A673 (cell line): ENCODE measurements around the gene PYHIN1. TPM values are rescaled to one million over a fixed set of nuclear protein-coding genes. Genes with fewer than 3 reads are reported as not detected.

Source experiments
- BruUV-seq: library from RNA; stranded (reverse); fragments of 400-500 nt; replicated peaks from 2 replicates; lab custom pipeline; 2021; lab: Mats Ljungman, UMichigan
- CTCF ChIA-PET: fragments of 300-600 bp; sonication (Branson Sonifier 250); formaldehyde crosslinking; loops from one replicate; lab custom pipeline; 2022; ENCODE audit warnings: antibody characterized with exemption; lab: Charles Lee
- POLR2A ChIA-PET: fragments of 300-600 bp; sonication (Branson Sonifier 250); formaldehyde crosslinking; loops from one replicate; lab custom pipeline; 2022; ENCODE audit warnings: antibody characterized with exemption; ENCODE audit not compliant: low non-redundant PET; lab: Charles Lee
- DNase-seq: peaks from one replicate; pipeline ENCODE4 v3.0.0-alpha.2; 2015; ENCODE audit warnings: low spot score
- H3K27ac ChIP-seq: fragments of 200-600 bp; sonication (generic); 2 replicates; pipeline ENCODE4 v1.5.1; 2016; ENCODE audit warnings: mixed run types, low read depth, mild to moderate bottlenecking, mixed read lengths, antibody characterized with exemption, low read length; ENCODE audit not compliant: poor library complexity, severe bottlenecking
- H3K27me3 ChIP-seq: fragments of 200-600 bp; sonication (generic); replicated peaks from 2 replicates; pipeline ENCODE4 v1.6.1; 2017; ENCODE audit warnings: mixed run types, low read depth, mild to moderate bottlenecking, mixed read lengths, antibody characterized with exemption, low read length; ENCODE audit not compliant: insufficient read depth, poor library complexity
- H3K36me3 ChIP-seq: fragments of 200-600 bp; sonication (generic); 2 replicates; pipeline ENCODE4 v1.6.1; 2016; ENCODE audit warnings: mixed run types, mild to moderate bottlenecking, mixed read lengths, antibody characterized with exemption, low read length; ENCODE audit not compliant: insufficient read depth, poor library complexity, severe bottlenecking
- H3K4me1 ChIP-seq: fragments of 200-600 bp; sonication (generic); 2 replicates; pipeline ENCODE4 v1.6.1; 2017; ENCODE audit warnings: mixed run types, mild to moderate bottlenecking, mixed read lengths, antibody characterized with exemption, low read length; ENCODE audit not compliant: insufficient read depth, poor library complexity, severe bottlenecking
- H3K4me3 ChIP-seq: fragments of 200-600 bp; sonication (generic); 2 replicates; pipeline ENCODE4 v1.5.1; 2016; ENCODE audit warnings: low read depth, mixed run types, mild to moderate bottlenecking, mixed read lengths, low read length; ENCODE audit not compliant: poor library complexity, severe bottlenecking
- H3K9me3 ChIP-seq: fragments of 200-600 bp; sonication (generic); 2 replicates; pipeline ENCODE4 v1.6.1; 2016; ENCODE audit warnings: mixed run types, low read depth, mild to moderate bottlenecking, mixed read lengths, antibody characterized with exemption, low read length; ENCODE audit not compliant: poor library complexity, severe bottlenecking
- EZH2 ChIP-seq: fragments of 200-600 bp; sonication (generic); IDR thresholded peaks from 2 replicates; pipeline ENCODE4 v1.6.1; 2017; ENCODE audit warnings: borderline replicate concordance, low read depth, mild to moderate bottlenecking, mixed read lengths, antibody characterized with exemption, low read length; ENCODE audit not compliant: poor library complexity, severe bottlenecking
- intact Hi-C: fragments of 100-400 bp; cut with micrococcal nuclease; formaldehyde crosslinking; loops from one replicate; pipeline ENCODE4 v1.10.0; 2022; ENCODE audit not compliant: unreplicated experiment
- total RNA-seq: library from RNA; stranded (reverse); gene quantifications from 2 replicates; pipeline ENCODE4 v1.2.3, GENCODE V29; 2021
- TF ChIP-seq, protein P1 (sequence below): fragments of 300-800, 200-600 bp; sonication (generic); conservative IDR thresholded peaks from 2 replicates; pipeline ENCODE4 v1.5.1; 2017; ENCODE audit warnings: low read depth, mild to moderate bottlenecking, antibody characterized with exemption, low read length, moderate library complexity, mixed read lengths

PYHIN1 gene
- total RNA-seq, 1 experiment from 2014 or later, result not detected

DNA sequence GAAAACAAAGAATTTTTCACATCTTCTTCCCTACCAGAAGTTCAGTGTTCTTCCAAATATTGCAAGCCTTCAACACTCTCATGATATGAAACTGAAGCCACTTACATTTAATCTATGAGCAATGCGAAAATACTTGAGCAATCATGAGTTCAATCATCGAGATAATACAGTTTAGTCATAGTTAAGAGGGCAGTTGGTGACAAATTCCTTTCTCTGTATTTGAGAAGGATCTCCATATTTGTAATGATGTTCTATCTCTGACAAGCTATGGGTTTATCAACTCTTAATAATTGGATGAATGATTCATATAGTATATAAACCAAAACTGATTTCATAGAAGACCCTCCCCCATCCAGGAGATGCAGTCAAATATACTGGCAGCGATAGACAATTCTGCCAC lies 29.7 kb upstream of the PYHIN1 start:
- no TSS peak for BruUV-seq
- TF ChIP-seq, protein P1, sequence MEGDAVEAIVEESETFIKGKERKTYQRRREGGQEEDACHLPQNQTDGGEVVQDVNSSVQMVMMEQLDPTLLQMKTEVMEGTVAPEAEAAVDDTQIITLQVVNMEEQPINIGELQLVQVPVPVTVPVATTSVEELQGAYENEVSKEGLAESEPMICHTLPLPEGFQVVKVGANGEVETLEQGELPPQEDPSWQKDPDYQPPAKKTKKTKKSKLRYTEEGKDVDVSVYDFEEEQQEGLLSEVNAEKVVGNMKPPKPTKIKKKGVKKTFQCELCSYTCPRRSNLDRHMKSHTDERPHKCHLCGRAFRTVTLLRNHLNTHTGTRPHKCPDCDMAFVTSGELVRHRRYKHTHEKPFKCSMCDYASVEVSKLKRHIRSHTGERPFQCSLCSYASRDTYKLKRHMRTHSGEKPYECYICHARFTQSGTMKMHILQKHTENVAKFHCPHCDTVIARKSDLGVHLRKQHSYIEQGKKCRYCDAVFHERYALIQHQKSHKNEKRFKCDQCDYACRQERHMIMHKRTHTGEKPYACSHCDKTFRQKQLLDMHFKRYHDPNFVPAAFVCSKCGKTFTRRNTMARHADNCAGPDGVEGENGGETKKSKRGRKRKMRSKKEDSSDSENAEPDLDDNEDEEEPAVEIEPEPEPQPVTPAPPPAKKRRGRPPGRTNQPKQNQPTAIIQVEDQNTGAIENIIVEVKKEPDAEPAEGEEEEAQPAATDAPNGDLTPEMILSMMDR, result no peak
- POLR2A ChIA-PET, result no interaction called here
- H3K9me3 ChIP-seq, result no peaks in the 10 kb centered on the region
- no peak for DNase-seq
- H3K27ac ChIP-seq, result no peak overlapping the region
- H3K27me3 ChIP-seq, result peaks cover 14% of the 10 kb centered on the region
- intact Hi-C loops, result loop anchor here (10.0 kb wide), 1 partner anchor 47 kb away; no protein-coding TSS in a partner anchor
- no peaks in the 10 kb centered on the region for H3K36me3 ChIP-seq
- no peak overlapping the region for H3K4me3 ChIP-seq
- H3K4me1 ChIP-seq, result no peaks in the 10 kb centered on the region
- CTCF ChIA-PET, result no interaction called here

DNA sequence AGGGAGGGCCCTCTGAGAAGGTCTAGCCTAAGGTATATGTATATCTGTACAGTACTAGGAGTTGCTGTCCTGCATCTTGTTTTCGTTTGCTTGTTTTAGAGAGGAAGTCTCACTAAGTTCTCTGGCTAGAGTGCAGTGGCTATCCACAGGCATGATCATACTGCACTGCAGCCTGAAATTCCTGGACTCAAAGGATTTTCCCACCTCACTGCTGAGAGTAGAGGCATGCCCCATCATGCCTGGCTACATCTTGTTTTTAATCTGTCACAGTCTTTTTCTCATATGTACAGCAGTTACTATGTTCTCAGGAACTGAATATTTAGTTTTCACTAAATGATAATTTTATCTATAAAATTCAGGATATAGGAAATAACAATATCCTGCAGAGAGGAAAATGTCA lies 15.3 kb upstream of the PYHIN1 start:
- ChIA-PET CTCF (no interaction called here), POLR2A (no interaction called here)
- no TSS peak for BruUV-seq

DNA sequence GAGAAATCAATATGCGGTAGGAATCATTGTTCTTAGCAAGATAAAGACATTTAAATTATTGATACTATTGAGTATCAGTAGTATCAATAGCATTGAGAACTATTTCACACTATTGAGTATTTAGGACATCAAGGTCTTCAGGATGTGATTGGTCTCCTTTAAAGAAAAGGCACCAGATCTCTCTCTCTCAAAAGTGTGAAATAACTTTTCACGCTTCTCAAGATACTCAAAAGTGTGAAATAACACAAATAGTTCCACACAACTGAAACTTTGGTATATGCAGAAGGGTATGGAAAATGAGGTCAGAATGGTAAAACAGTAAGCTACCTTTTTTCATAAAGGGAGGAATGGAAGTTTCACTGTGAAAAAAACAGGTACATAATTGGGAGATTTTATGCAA lies 6.7 kb upstream of the PYHIN1 start:
- no peaks in the 10 kb centered on the region for H3K9me3 ChIP-seq
- ChIA-PET CTCF (no interaction called here), POLR2A (no interaction called here)
- H3K4me1 ChIP-seq, result no peaks in the 10 kb centered on the region
- H3K27ac ChIP-seq, result no peak overlapping the region
- peaks cover 9% of the 10 kb centered on the region for H3K27me3 ChIP-seq
- H3K4me3 ChIP-seq, result no peak overlapping the region
- TF ChIP-seq, protein P1, result no peak
- no peak for TF ChIP-seq EZH2
- BruUV-seq, result no TSS peak
- no peaks in the 10 kb centered on the region for H3K36me3 ChIP-seq
- intact Hi-C loops, result no loop called here
- no peak for DNase-seq

More for the DNA sequence above, 15.3 kb upstream of the PYHIN1 start:
- Histone ChIP-seq H3K4me3 (no peak overlapping the region), H3K36me3 (no peaks in the 10 kb centered on the region), H3K4me1 (no peaks in the 10 kb centered on the region), H3K27ac (no peak overlapping the region), H3K27me3 (peaks cover 24% of the 10 kb centered on the region), H3K9me3 (no peaks in the 10 kb centered on the region)
- TF ChIP-seq EZH2, result no peak
- TF ChIP-seq, protein P1, result no peak
- DNase-seq, result no peak
- intact Hi-C loops, result no loop called here
